A549 (cell line): ENCODE results near the gene MAP3K14. TPM values are rescaled to one million over a fixed set of nuclear protein-coding genes. Genes with fewer than 3 reads are reported as not detected.

Experiments used
- ATAC-seq, 2 experiments: fragments of 200-7000 bp in 1 of 2; fragments of >200 bp in 1 of 2; cut with Nextera tagmentation in 1 of 2; cut with Tn5 transposase in 1 of 2; 3 replicates each; pipeline versions ENCODE4 v1.8.0 to v1.9.1; 2018 to 2020; ENCODE audit warnings: mild to moderate bottlenecking in 1 of 2, moderate library complexity in 1 of 2
- CTCF ChIA-PET: fragments of 300-600 bp; sonication (Branson Sonifier 250); formaldehyde crosslinking; extraction: SDS; loops from one replicate; lab custom pipeline; 2021; ENCODE audit warnings: antibody characterized with exemption, inconsistent platforms; lab: Yijun Ruan, JAX
- POLR2A ChIA-PET: fragments of 350-600 bp; formaldehyde crosslinking; extraction: SDS; loops from one replicate; lab custom pipeline; 2021; ENCODE audit warnings: antibody characterized with exemption, inconsistent platforms; lab: Yijun Ruan, JAX
- DNase-seq, 2 experiments: peaks; one replicate each; pipeline versions ENCODE4 v3.0.0 to v3.0.0-alpha.2; 2011 to 2016; ENCODE audit warnings: low read depth in 1 of 2, low spot score in 1 of 2
- FAIRE-seq: peaks from 2 replicates; lab custom pipeline; 2011; peaks lifted over from hg19 to GRCh38; lab: Jason Lieb, UNC
- H3K27ac ChIP-seq, 2 experiments: fragments of >200 bp; sonication (Bioruptor Twin); formaldehyde crosslinking; 3 replicates each; pipeline ENCODE4 v1.5.1; 2016 to 2017
- H3K4me1 ChIP-seq: fragments of >200 bp; sonication (Bioruptor Twin); formaldehyde crosslinking; 3 replicates; pipeline ENCODE4 v1.6.1; 2016
- H3K4me2 ChIP-seq: fragments of >200 bp; sonication (Bioruptor Twin); formaldehyde crosslinking; 3 replicates; pipeline ENCODE4 v1.6.1; 2016
- H3K4me3 ChIP-seq: fragments of >200 bp; sonication (Bioruptor Twin); formaldehyde crosslinking; 3 replicates; pipeline ENCODE4 v1.5.1; 2016
- H3K9me3 ChIP-seq: fragments of >200 bp; sonication (Bioruptor Twin); formaldehyde crosslinking; 3 replicates; pipeline ENCODE4 v1.6.1; 2016
- CEBPB ChIP-seq, 2 experiments: fragments of >200 bp in 1 of 2; sonication (Bioruptor Twin) in 1 of 2; formaldehyde crosslinking in 1 of 2; IDR thresholded peaks; 2 replicates each; pipeline ENCODE4 v1.6.1; 2012 to 2016
- CHD2 ChIP-seq: fragments of 150-350 bp; IDR thresholded peaks from 2 replicates; pipeline ENCODE4 v1.6.1; 2014; ENCODE audit warnings: low read length; ENCODE audit not compliant: partially characterized antibody
- EHMT2 ChIP-seq: fragments of 200-600 bp; sonication (generic); IDR thresholded peaks from 2 replicates; pipeline ENCODE4 v1.6.1; 2016; ENCODE audit warnings: antibody characterized with exemption, low read depth, mild to moderate bottlenecking, moderate library complexity
- HDAC2 ChIP-seq: fragments of 200-600 bp; sonication (generic); IDR thresholded peaks from 2 replicates; pipeline ENCODE4 v1.6.1; 2016
- HEYL ChIP-seq: fragments of 250-450 bp; sonication (Bioruptor Pico); IDR thresholded peaks from 2 replicates; pipeline ENCODE4 v1.8.0; 2021; ENCODE audit warnings: mild to moderate bottlenecking, moderate library complexity
- HOXB5 ChIP-seq: fragments of 250-450 bp; sonication (Bioruptor Pico); IDR thresholded peaks from 2 replicates; pipeline ENCODE4 v1.5.0; 2020; ENCODE audit warnings: mild to moderate bottlenecking, moderate library complexity
- JUN ChIP-seq, 2 experiments: fragments of >200 bp; sonication (Bioruptor Twin); formaldehyde crosslinking; IDR thresholded peaks; 2 replicates in 1 of 2; 3 replicates in 1 of 2; pipeline ENCODE4 v1.6.1; 2016 to 2017
- MYC ChIP-seq: IDR thresholded peaks from 2 replicates; pipeline ENCODE4 v1.6.1; 2012; ENCODE audit warnings: mild to moderate bottlenecking, inconsistent platforms, low read length, improper control_type of control experiment, borderline replicate concordance
- NPAS2 ChIP-seq: fragments of 250-450 bp; sonication (Bioruptor Pico); IDR thresholded peaks from 2 replicates; pipeline ENCODE4 v1.8.0; 2022; ENCODE audit warnings: mild to moderate bottlenecking, moderate library complexity, borderline replicate concordance
- POLR2A ChIP-seq: IDR thresholded peaks from 2 replicates; pipeline ENCODE4 v1.6.1; 2012; ENCODE audit warnings: mild to moderate bottlenecking, low read length
- RAD21 ChIP-seq, 2 experiments: fragments of >200 bp in 1 of 2; sonication (Bioruptor Twin) in 1 of 2; formaldehyde crosslinking in 1 of 2; IDR thresholded peaks in 1 of 2; conservative IDR thresholded peaks in 1 of 2; 2 replicates in 1 of 2; 3 replicates in 1 of 2; pipeline ENCODE4 v1.6.1; 2012 to 2018; ENCODE audit warnings: inconsistent platforms in 1 of 2
- RCOR1 ChIP-seq: fragments of 150-350 bp; IDR thresholded peaks from 2 replicates; pipeline ENCODE4 v1.6.1; 2014; ENCODE audit warnings: antibody characterized with exemption, low read length, low read depth
- RFX5 ChIP-seq: fragments of 450-650 bp; IDR thresholded peaks from 2 replicates; pipeline ENCODE4 v1.7.1; 2014; ENCODE audit warnings: antibody characterized with exemption, mild to moderate bottlenecking, moderate library complexity
- RNF2 ChIP-seq: fragments of 200-600 bp; sonication (generic); IDR thresholded peaks from 2 replicates; pipeline ENCODE4 v1.6.1; 2016; ENCODE audit warnings: low read depth, mild to moderate bottlenecking, antibody characterized with exemption, moderate library complexity, borderline replicate concordance
- SMC3 ChIP-seq: fragments of >200 bp; sonication (Bioruptor Twin); formaldehyde crosslinking; IDR thresholded peaks from 3 replicates; pipeline ENCODE4 v1.6.1; 2018; ENCODE audit warnings: inconsistent platforms
- SREBF2 ChIP-seq: fragments of 450-650 bp; IDR thresholded peaks from 2 replicates; pipeline ENCODE4 v1.6.1; 2014; ENCODE audit warnings: mild to moderate bottlenecking, moderate library complexity
- WGBS: methylation state at CpG from one replicate; pipeline ENCODE4 v1.1.6; 2017; ENCODE audit errors: missing lambda C conversion rate; 5-methylcytosine and 5-hydroxymethylcytosine counted together
- polyA plus RNA-seq, 4 experiments: library from polyadenylated mRNA; depleted of rRNA in 3 of 4; stranded (reverse); fragments of >200 nt; fragmentation: RNase III in 1 of 4; extraction: RNeasy Plus Mini Kit Qiagen cat#74134 plus additional on column Dnase treatment in 1 of 4; gene quantifications; 2 replicates in 3 of 4; 3 replicates in 1 of 4; pipeline ENCODE4 v1.2.3, GENCODE V29; 2011 to 2017
- TF ChIP-seq, protein P1 (sequence below): fragments of >200 bp; sonication (Bioruptor Twin); formaldehyde crosslinking; IDR thresholded peaks from 3 replicates; pipeline ENCODE4 v1.5.1; 2016
- TF ChIP-seq, protein P2 (sequence below): fragments of >200 bp; sonication (Bioruptor Twin); formaldehyde crosslinking; IDR thresholded peaks from 2 replicates; pipeline ENCODE4 v1.6.1; 2016
- TF ChIP-seq, protein P3 (sequence below): fragments of 250-450 bp; sonication (Bioruptor Pico); IDR thresholded peaks from 2 replicates; pipeline ENCODE4 v1.5.0; 2021; ENCODE audit warnings: mild to moderate bottlenecking, moderate library complexity, borderline replicate concordance
- TF ChIP-seq, protein P4 (sequence below): IDR thresholded peaks from 2 replicates; pipeline ENCODE4 v1.6.1; 2012
- TF ChIP-seq, protein P5 (sequence below): IDR thresholded peaks from 2 replicates; pipeline ENCODE4 v1.6.1; 2012; ENCODE audit warnings: low read depth, borderline replicate concordance
- TF ChIP-seq, protein P6 (sequence below): fragments of 150-350 bp; IDR thresholded peaks from 2 replicates; pipeline ENCODE4 v1.6.1; 2014; ENCODE audit warnings: low read depth, mild to moderate bottlenecking, low read length
- TF ChIP-seq, protein P7 (sequence below): IDR thresholded peaks from 2 replicates; pipeline ENCODE4 v1.6.1; 2012

Gene MAP3K14
- polyA plus RNA-seq, 2 of the 4 experiments (the other 2 are of a cell fraction): 9.1 to 34.5 TPM

DNA sequence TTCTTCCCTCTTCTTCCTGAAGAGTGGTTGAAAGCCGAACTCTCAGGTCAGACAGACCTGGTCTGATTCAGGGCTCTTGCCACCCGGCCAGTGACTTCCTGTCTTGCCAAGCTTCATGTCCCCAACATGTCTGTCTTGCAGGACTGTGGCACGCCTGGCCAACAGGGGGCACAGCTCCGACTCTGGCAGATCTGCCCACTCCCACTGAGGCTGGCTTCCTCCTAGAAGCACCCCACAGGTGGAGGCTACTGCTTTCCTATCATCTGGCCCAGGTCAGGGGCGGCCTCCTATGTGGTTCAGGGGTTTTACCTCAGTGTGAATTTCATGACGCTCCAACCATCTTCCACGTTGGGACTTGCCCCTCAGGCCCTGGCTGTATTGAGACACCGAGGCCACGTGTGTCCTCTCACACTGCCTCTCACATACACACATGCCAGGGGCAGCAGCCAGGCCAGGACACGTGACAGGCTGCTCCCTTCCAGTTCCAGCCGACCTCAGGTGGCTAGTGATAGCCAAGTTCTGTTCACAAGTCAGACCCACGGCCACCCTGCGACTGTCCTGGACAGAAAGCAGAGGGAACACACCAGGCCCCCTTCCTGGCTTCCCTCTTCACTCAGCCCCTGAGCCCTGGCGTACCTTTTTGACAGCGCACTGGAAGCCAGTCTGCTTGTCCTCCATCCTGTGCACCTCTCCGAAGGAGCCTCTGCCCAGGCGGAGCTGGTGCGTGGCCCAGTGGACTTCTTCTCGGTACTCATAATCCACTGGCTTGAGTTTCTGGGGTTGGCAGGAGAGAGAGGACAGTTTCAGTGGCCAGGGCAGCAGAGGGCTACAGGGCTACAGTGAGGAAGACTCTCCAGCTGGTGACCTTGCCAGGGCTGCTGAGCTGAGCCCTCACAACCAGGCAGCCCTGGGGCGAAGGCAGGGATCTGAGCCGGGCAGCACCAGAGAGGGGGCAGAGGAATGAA is 32.4 kb downstream of the MAP3K14 start:
- H3K4me2 ChIP-seq: no peak overlapping the region
- CTCF ChIA-PET: interaction anchor here (0.7 to 34.8 kb wide), 20 partner anchors 9 to 149 kb away, joined by 3 to 1120 read pairs (median 6); partner anchors contain the start of genes ACBD4 and MAP3K14
- peak in 1 of 2 experiments; percentile 65 for DNase-seq
- H3K4me3 ChIP-seq: no peak overlapping the region
- WGBS: 88% methylated on average over 21 of the region's 21 CpGs
- ATAC-seq: peak; percentile 41 to 60; a peak in 4 of 6 replicates
- peak overlapping the region; percentile 49 to 74; a peak in 5 of 6 replicates for H3K27ac ChIP-seq
- TF ChIP-seq NPAS2 (CRISPR knock-in tag) (no peak), MYC (no peak), CHD2 (no peak), SMC3 (peak; percentile 48; the same call in 2 of the 3 replicates), POLR2A (no peak), RAD21 (conservative IDR thresholded peaks at IDR 0.05 in 1 of 2, IDR thresholded peaks at IDR 0.05 in 1 of 2) (peak; percentile 28 to 34; a peak in 3 of 5 replicates)
- TF ChIP-seq, protein P1, sequence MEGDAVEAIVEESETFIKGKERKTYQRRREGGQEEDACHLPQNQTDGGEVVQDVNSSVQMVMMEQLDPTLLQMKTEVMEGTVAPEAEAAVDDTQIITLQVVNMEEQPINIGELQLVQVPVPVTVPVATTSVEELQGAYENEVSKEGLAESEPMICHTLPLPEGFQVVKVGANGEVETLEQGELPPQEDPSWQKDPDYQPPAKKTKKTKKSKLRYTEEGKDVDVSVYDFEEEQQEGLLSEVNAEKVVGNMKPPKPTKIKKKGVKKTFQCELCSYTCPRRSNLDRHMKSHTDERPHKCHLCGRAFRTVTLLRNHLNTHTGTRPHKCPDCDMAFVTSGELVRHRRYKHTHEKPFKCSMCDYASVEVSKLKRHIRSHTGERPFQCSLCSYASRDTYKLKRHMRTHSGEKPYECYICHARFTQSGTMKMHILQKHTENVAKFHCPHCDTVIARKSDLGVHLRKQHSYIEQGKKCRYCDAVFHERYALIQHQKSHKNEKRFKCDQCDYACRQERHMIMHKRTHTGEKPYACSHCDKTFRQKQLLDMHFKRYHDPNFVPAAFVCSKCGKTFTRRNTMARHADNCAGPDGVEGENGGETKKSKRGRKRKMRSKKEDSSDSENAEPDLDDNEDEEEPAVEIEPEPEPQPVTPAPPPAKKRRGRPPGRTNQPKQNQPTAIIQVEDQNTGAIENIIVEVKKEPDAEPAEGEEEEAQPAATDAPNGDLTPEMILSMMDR: peak; percentile 44
- TF ChIP-seq, all 56 proteins: peak for 3
- POLR2A ChIA-PET: interaction anchor here (1.2 to 1.4 kb wide), 2 partner anchors 9 to 87 kb away, joined by 3 read pairs; no protein-coding TSS in a partner anchor
- FAIRE-seq: no peak
- Histone ChIP-seq H3K9me3 (no peaks in the 10 kb centered on the region), H3K4me1 (peaks cover 28% of the 10 kb centered on the region)

DNA sequence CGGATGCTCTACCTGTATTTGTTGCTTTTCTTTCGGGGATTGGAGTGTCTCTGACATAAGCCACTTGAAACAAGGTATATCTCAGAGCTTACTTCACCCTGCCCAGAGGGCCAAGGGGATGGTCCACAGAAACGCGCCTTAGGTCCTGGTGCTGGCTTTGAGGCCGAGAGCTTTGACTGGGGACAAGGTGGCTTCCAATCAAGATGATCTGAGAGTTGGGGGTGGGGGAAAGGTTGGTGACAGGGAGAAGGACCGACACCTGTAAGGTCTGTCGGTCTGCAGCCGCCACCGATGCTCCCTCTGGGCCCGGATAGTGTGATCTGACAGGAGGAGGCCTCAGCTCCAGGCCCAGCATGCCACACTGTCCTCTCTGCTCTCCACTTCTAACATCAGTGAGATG is 33.1 kb downstream of the MAP3K14 start:
- no peak overlapping the region for H3K4me2 ChIP-seq
- H3K27ac ChIP-seq: peak overlapping the region; percentile 49 to 74; a peak in 5 of 6 replicates
- TF ChIP-seq JUN (IDR thresholded peaks at IDR 0.05) (no peak), SREBF2 (no peak), EHMT2 (no peak), HEYL (no peak), POLR2A (no peak), MYC (no peak), HDAC2 (no peak), RNF2 (no peak), HOXB5 (CRISPR knock-in tag) (no peak), RFX5 (no peak), RAD21 (conservative IDR thresholded peaks at IDR 0.05 in 1 of 2, IDR thresholded peaks at IDR 0.05 in 1 of 2) (no peak), CEBPB (IDR thresholded peaks at IDR 0.05) (no peak), RCOR1 (no peak)
- TF ChIP-seq, protein P2, sequence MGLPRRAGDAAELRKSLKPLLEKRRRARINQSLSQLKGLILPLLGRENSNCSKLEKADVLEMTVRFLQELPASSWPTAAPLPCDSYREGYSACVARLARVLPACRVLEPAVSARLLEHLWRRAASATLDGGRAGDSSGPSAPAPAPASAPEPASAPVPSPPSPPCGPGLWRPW: no peak
- TF ChIP-seq, protein P3, sequence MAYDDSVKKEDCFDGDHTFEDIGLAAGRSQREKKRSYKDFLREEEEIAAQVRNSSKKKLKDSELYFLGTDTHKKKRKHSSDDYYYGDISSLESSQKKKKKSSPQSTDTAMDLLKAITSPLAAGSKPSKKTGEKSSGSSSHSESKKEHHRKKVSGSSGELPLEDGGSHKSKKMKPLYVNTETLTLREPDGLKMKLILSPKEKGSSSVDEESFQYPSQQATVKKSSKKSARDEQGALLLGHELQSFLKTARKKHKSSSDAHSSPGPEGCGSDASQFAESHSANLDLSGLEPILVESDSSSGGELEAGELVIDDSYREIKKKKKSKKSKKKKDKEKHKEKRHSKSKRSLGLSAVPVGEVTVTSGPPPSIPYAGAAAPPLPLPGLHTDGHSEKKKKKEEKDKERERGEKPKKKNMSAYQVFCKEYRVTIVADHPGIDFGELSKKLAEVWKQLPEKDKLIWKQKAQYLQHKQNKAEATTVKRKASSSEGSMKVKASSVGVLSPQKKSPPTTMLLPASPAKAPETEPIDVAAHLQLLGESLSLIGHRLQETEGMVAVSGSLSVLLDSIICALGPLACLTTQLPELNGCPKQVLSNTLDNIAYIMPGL: no peak
- TF ChIP-seq, protein P4, sequence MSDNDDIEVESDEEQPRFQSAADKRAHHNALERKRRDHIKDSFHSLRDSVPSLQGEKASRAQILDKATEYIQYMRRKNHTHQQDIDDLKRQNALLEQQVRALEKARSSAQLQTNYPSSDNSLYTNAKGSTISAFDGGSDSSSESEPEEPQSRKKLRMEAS: no peak
- TF ChIP-seq, protein P5, sequence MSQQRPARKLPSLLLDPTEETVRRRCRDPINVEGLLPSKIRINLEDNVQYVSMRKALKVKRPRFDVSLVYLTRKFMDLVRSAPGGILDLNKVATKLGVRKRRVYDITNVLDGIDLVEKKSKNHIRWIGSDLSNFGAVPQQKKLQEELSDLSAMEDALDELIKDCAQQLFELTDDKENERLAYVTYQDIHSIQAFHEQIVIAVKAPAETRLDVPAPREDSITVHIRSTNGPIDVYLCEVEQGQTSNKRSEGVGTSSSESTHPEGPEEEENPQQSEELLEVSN: no peak
- TF ChIP-seq, protein P6, sequence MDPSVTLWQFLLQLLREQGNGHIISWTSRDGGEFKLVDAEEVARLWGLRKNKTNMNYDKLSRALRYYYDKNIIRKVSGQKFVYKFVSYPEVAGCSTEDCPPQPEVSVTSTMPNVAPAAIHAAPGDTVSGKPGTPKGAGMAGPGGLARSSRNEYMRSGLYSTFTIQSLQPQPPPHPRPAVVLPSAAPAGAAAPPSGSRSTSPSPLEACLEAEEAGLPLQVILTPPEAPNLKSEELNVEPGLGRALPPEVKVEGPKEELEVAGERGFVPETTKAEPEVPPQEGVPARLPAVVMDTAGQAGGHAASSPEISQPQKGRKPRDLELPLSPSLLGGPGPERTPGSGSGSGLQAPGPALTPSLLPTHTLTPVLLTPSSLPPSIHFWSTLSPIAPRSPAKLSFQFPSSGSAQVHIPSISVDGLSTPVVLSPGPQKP: no peak
- TF ChIP-seq, protein P7, sequence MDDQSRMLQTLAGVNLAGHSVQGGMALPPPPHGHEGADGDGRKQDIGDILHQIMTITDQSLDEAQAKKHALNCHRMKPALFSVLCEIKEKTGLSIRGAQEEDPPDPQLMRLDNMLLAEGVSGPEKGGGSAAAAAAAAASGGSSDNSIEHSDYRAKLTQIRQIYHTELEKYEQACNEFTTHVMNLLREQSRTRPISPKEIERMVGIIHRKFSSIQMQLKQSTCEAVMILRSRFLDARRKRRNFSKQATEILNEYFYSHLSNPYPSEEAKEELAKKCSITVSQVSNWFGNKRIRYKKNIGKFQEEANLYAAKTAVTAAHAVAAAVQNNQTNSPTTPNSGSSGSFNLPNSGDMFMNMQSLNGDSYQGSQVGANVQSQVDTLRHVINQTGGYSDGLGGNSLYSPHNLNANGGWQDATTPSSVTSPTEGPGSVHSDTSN: no peak
- TF ChIP-seq, protein P1: no peak
- TF ChIP-seq, all 56 proteins: peak for 0
- POLR2A ChIA-PET: interaction anchor here (1.2 kb wide), 1 partner anchor 10 kb away, joined by 3 read pairs; no protein-coding TSS in a partner anchor
- H3K4me1 ChIP-seq: peaks cover 29% of the 10 kb centered on the region
- FAIRE-seq: no peak
- H3K9me3 ChIP-seq: no peaks in the 10 kb centered on the region
- CTCF ChIA-PET: interaction anchor here (0.7 to 34.8 kb wide), 19 partner anchors 10 to 148 kb away, joined by 3 to 1120 read pairs (median 4); partner anchors contain the start of genes ACBD4 and MAP3K14
- DNase-seq: no peak
- 73% methylated on average over 10 of the region's 10 CpGs for WGBS
- H3K4me3 ChIP-seq: no peak overlapping the region
- no peak; a peak in 1 of 6 replicates for ATAC-seq
